GM10266 (cell line): ENCODE measurements around the gene ARFIP1.

Experiments used
- DNase-seq: peaks from one replicate; pipeline ENCODE4 v3.0.0; 2012; ENCODE audit errors: extremely low spot score
- TF ChIP-seq, protein P1 (sequence below): IDR thresholded peaks from 2 replicates; pipeline ENCODE4 v1.5.1; 2012; ENCODE audit warnings: mild to moderate bottlenecking, low read depth; ENCODE audit not compliant: control insufficient read depth, insufficient read depth; ENCODE audit errors: missing control alignments

Gene ARFIP1

DNA sequence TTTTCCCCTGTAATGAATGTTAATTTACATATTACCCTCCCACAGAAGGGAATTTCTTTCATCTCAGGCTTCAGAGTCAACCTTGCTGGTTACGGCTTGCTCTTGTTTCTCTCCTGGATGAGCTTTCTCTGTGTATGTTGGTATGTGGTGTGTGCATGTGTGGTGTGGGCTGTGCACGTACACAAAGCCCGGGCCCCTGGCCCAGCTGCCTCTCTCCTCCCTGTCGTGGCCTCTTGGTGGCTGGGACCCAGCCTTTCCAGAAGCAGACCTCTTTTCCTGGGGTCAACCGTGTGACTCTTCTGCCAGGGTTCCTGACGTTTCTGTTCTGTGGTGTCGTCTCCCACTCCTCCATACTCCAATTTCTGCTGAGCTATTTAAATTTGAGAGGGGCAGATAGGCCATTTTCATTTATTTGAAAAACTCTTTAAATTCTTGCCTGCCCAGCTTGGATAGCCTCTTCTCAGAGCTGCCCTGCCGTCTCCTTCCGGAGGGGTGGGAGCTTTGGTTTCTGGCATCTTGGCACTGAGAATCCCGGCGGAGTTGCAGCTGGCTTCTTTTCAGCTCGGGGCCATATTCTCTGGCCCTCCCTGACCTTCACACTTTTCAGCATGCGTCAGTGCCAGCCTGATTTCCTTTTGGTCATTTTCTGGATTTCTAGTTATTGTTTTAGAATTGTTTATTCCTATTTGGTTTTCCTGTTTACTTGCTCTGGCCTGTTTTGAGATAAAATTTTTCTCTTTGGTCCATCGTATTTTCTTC is 181.4 kb downstream of the ARFIP1 start:
- TF ChIP-seq, protein P1, sequence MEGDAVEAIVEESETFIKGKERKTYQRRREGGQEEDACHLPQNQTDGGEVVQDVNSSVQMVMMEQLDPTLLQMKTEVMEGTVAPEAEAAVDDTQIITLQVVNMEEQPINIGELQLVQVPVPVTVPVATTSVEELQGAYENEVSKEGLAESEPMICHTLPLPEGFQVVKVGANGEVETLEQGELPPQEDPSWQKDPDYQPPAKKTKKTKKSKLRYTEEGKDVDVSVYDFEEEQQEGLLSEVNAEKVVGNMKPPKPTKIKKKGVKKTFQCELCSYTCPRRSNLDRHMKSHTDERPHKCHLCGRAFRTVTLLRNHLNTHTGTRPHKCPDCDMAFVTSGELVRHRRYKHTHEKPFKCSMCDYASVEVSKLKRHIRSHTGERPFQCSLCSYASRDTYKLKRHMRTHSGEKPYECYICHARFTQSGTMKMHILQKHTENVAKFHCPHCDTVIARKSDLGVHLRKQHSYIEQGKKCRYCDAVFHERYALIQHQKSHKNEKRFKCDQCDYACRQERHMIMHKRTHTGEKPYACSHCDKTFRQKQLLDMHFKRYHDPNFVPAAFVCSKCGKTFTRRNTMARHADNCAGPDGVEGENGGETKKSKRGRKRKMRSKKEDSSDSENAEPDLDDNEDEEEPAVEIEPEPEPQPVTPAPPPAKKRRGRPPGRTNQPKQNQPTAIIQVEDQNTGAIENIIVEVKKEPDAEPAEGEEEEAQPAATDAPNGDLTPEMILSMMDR = no peak
- no peak for DNase-seq

DNA sequence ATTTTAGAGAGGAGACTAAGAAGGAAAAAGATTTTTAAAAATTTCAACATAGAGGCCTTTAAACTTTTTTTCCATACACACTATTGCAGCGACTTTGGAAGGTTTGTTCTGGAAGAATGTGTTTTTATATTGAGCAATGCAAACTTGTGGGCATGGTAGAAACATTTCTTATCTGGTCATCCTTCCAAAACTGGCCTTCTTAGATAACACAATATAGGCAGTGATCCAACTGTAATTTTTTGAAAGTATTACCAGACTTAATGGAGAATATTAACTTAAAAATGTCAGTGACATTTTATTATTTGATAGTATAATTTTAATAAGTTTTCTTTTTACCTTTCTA is 182.0 kb downstream of the ARFIP1 start:
- TF ChIP-seq, protein P1 = no peak
- DNase-seq = no peak
